ENCODE measurements around the gene ARMH4. TPM values are rescaled to one million over a fixed set of nuclear protein-coding genes. Genes with fewer than 3 reads are reported as not detected.

The ARMH4 gene
- total RNA-seq, 4 donors from 2014 or later = 2.3 to 4.6 (median 4.0) TPM

- ATAC-seq (ENCODE audit: low FRiP score) (no peak), DNase-seq (ENCODE audit: low spot score) (no peak)
- TF ChIP-seq CTCF (IDR thresholded peaks at IDR 0.05) = no peak
These were observed 96.5 kb downstream of the ARMH4 start for GRCh38 chr14:58055497-58056010.

- TF ChIP-seq CTCF (IDR thresholded peaks at IDR 0.05) = no peak
- no peak for ATAC-seq (ENCODE audit: low FRiP score)
- DNase-seq (ENCODE audit: low spot score) = no peak
These were observed 97.9 kb downstream of the ARMH4 start for GRCh38 chr14:58054100-58054499.

DNA sequence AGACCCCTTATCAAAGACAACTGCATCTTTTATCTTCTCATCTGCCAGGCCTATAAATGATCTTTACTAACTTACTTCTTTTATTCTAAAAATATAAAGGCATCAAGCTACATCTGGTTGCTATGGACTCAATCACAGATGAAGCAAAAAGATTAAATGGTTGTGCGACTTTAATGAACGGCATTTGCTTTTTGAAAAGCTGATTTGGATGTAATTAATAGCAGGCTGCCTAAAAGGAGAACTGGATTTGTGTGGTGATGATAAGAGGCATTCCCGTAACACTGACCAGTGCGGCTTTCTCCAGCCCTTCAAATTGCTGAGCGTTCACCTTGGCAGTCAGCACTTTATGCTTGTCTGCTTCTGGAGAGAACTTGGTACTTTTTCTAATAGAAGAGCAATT lies 103.8 kb downstream of the ARMH4 start:
- DNase-seq (ENCODE audit: low spot score) = no peak
- no peak for ATAC-seq (ENCODE audit: low FRiP score)
- TF ChIP-seq CTCF (IDR thresholded peaks at IDR 0.05) = no peak

DNA sequence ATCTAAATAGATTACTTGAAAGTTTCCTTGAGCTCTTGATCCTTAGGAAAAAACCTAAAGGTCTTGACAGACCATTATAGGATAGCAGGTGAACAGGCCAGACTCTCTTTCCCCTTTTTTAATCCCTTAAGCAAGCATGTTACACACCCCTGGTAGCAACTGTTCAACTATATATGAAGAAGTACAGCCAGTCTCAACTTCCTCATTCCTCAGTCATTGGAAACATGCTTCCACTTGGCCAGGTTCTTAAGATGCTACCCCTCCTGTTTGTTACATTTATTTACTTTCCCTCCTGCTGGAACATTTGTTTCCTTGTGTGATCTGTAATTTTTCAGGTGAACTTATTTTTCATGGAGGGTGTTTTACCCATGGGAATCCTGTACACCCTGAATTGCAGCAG lies 124.1 kb downstream of the ARMH4 start:
- ATAC-seq (ENCODE audit: low FRiP score) = no peak

DNA sequence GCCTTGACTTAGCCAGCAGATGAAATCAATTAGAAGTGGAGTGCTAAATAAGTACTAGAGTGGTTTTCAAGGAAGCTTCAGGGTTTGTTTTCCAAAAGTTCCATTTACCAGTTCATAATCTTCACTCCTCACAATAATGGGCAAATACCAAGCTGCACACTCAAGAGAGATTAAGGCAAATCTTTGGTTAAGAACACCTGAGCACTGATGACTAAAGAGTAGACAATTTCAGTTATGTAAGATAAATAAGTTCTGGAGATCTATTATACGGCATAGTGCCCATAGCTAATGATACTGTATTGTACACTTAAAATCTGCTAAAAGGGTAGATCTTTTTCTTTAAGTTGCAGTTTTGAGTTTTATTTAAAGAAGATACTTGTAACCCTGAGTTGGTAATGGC lies 125.0 kb downstream of the ARMH4 start:
- TF ChIP-seq CTCF (IDR thresholded peaks at IDR 0.05) = no peak
- no peak for DNase-seq (ENCODE audit: low spot score)
- no peak for ATAC-seq (ENCODE audit: low FRiP score)

More for the DNA sequence above, 124.1 kb downstream of the ARMH4 start:
- DNase-seq (ENCODE audit: low spot score) = no peak
- TF ChIP-seq CTCF (IDR thresholded peaks at IDR 0.05) = no peak

DNA sequence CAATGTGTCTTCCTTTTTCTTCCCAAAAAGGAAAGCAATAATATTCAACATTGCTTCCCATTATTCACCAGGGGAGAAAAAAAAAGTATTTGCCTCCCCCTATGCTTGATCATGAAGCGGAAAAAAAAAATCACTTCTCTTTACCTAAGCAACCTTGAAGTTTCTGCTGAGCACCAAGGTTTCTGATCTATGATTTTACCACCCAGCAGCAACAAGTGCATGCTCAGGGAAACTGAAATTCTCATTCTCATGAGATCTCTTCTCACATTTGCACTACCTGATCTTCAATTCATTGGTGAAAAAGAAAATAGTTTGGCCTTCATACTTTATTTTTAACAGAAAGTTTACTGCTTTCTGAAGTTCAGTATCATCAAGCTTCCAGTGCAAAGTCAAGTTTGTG lies 125.8 kb downstream of the ARMH4 start:
- no peak for TF ChIP-seq CTCF (IDR thresholded peaks at IDR 0.05)
- ATAC-seq (ENCODE audit: low FRiP score) = no peak
- no peak for DNase-seq (ENCODE audit: low spot score)

GRCh38 chr14:58014778-58015177 lies 137.2 kb downstream of the ARMH4 start:
- TF ChIP-seq CTCF (IDR thresholded peaks at IDR 0.05) = no peak
- no peak for ATAC-seq (ENCODE audit: low FRiP score)
- DNase-seq (ENCODE audit: low spot score) = no peak
